Endothelial cell of umbilical vein (primary cell): ENCODE results near the gene ADAP1. TPM values are rescaled to one million over a fixed set of nuclear protein-coding genes. Genes with fewer than 3 reads are reported as not detected.
A peak's percentile ranks its signal among the peaks of the same experiment; 100 is the strongest.

Experiments
- BruUV-seq: library from RNA; stranded (reverse); fragments of 400-500 nt; replicated peaks from 2 replicates; lab custom pipeline; 2021; lab: Mats Ljungman, UMichigan
- CTCF ChIA-PET: fragments of 300-600, 350-600 bp; sonication (Branson Sonifier 250); formaldehyde crosslinking; loops from one replicate; lab custom pipeline; 2021; ENCODE audit warnings: antibody characterized with exemption, inconsistent platforms; lab: Charles Lee
- POLR2A ChIA-PET: fragments of 300-600, 350-600 bp; sonication (Branson Sonifier 250); formaldehyde crosslinking; loops from one replicate; lab custom pipeline; 2021; ENCODE audit warnings: antibody characterized with exemption, inconsistent platforms; lab: Charles Lee
- DNase-seq: peaks from one replicate; pipeline ENCODE4 v3.0.0-alpha.2; 2011; ENCODE audit warnings: low read depth, low spot score
- FAIRE-seq: peaks from 2 replicates; lab custom pipeline; 2011; peaks lifted over from hg19 to GRCh38; lab: Jason Lieb, UNC
- H2AFZ ChIP-seq: 2 replicates; pipeline ENCODE4 v1.6.0; 2012; ENCODE audit warnings: low read depth, low read length, control low read depth, inconsistent platforms
- H3K27ac ChIP-seq: 2 replicates; pipeline ENCODE4 v1.5.1; 2011; ENCODE audit warnings: low read depth, mild to moderate bottlenecking, control low read depth, low read length, moderate library complexity; ENCODE audit not compliant: insufficient read depth
- H3K27me3 ChIP-seq, 2 experiments: 2 replicates each; pipeline versions ENCODE4 v1.6.0 to v1.6.1; 2011; ENCODE audit warnings: low read length in 2 of 2, mixed read lengths in 1 of 2; ENCODE audit not compliant: control insufficient read depth in 2 of 2, insufficient read depth in 2 of 2
- H3K36me3 ChIP-seq, 2 experiments: 2 replicates in 1 of 2; 3 replicates in 1 of 2; pipeline ENCODE4 v1.5.1; 2011; ENCODE audit warnings: low read length in 2 of 2, mild to moderate bottlenecking in 1 of 2, moderate library complexity in 1 of 2; ENCODE audit not compliant: control insufficient read depth in 2 of 2, insufficient read depth in 2 of 2; ENCODE audit errors: extremely low read depth in 1 of 2
- H3K4me1 ChIP-seq: 3 replicates; pipeline ENCODE4 v1.5.1; 2011; ENCODE audit warnings: mild to moderate bottlenecking, low read length; ENCODE audit not compliant: control insufficient read depth, insufficient read depth; ENCODE audit errors: extremely low read depth
- H3K4me2 ChIP-seq: 2 replicates; pipeline ENCODE4 v1.6.1; 2011; ENCODE audit warnings: low read length, control low read depth, mixed read lengths; ENCODE audit not compliant: insufficient read depth
- H3K4me3 ChIP-seq, 3 experiments: fragments of 200-600 bp in 1 of 3; sonication (generic), shearing (Covaris generic) in 1 of 3; replicated peaks in 1 of 3; 2 replicates each; pipeline ENCODE4 v1.5.1; 2011 to 2016; ENCODE audit warnings: control low read depth in 3 of 3, low read length in 3 of 3, mild to moderate bottlenecking in 2 of 3, inconsistent platforms in 1 of 3, low read depth in 1 of 3, moderate library complexity in 1 of 3; ENCODE audit not compliant: insufficient read depth in 1 of 3
- H3K79me2 ChIP-seq: 2 replicates; pipeline ENCODE4 v1.6.0; 2012; ENCODE audit warnings: low read length, inconsistent platforms; ENCODE audit not compliant: control insufficient read depth, insufficient read depth
- H3K9ac ChIP-seq: replicated peaks from 2 replicates; pipeline ENCODE3; 2011; ENCODE audit warnings: low read length, control low read depth; ENCODE audit not compliant: insufficient read depth; ENCODE audit errors: extremely low read depth
- H3K9me1 ChIP-seq: replicated peaks from 3 replicates; pipeline ENCODE4 v1.6.0; 2011; ENCODE audit warnings: mild to moderate bottlenecking, low read length; ENCODE audit not compliant: control insufficient read depth, insufficient read depth; ENCODE audit errors: extremely low read depth
- H3K9me3 ChIP-seq: replicated peaks from 2 replicates; pipeline ENCODE4 v1.5.1; 2012; ENCODE audit warnings: low read length, inconsistent platforms; ENCODE audit not compliant: control insufficient read depth, insufficient read depth
- H4K20me1 ChIP-seq: replicated peaks from 2 replicates; pipeline ENCODE3; 2011; ENCODE audit warnings: mild to moderate bottlenecking, low read length; ENCODE audit not compliant: control insufficient read depth, insufficient read depth; ENCODE audit errors: extremely low read depth
- CTCF ChIP-seq, 2 donors: IDR thresholded peaks; 1 replicate in 1 of 2; 2 replicates in 1 of 2; pipeline ENCODE4 v1.5.1; 2011; ENCODE audit warnings: low read length in 2 of 2, mild to moderate bottlenecking in 2 of 2, moderate library complexity in 2 of 2, control low read depth in 1 of 2, inconsistent platforms in 1 of 2, low read depth in 1 of 2; ENCODE audit not compliant: insufficient read depth in 1 of 2; ENCODE audit errors: extremely low read depth in 1 of 2
- EZH2 ChIP-seq: IDR thresholded peaks from 2 replicates; pipeline ENCODE4 v1.6.1; 2012; ENCODE audit warnings: borderline replicate concordance, low read depth, mild to moderate bottlenecking, moderate library complexity, low read length, inconsistent platforms; ENCODE audit not compliant: severe bottlenecking
- FOS ChIP-seq: IDR thresholded peaks from 2 replicates; pipeline ENCODE4 v1.6.1; 2011; ENCODE audit warnings: mild to moderate bottlenecking, low read length, moderate library complexity, borderline replicate concordance; ENCODE audit not compliant: insufficient read depth
- GATA2 ChIP-seq: IDR thresholded peaks from 2 replicates; pipeline ENCODE4 v1.7.0; 2011; ENCODE audit warnings: low read depth, mild to moderate bottlenecking, moderate library complexity, mixed read lengths, low read length; ENCODE audit not compliant: insufficient read length, insufficient read depth
- JUN ChIP-seq: IDR thresholded peaks from 2 replicates; pipeline ENCODE4 v1.6.1; 2011; ENCODE audit warnings: borderline replicate concordance, low read depth; ENCODE audit not compliant: insufficient read length, insufficient read depth
- MAX ChIP-seq: IDR thresholded peaks from 2 replicates; pipeline ENCODE4 v1.6.1; 2011; ENCODE audit not compliant: insufficient read depth, insufficient read length
- MYC ChIP-seq: IDR thresholded peaks from one replicate; pipeline ENCODE4 v1.6.1; 2011; ENCODE audit warnings: mild to moderate bottlenecking, low read depth, low read length
- POLR2A ChIP-seq: IDR thresholded peaks from 2 replicates; pipeline ENCODE4 v1.6.1; 2012; ENCODE audit warnings: low read depth, mild to moderate bottlenecking, control low read depth, low read length
- POLR2AphosphoS5 ChIP-seq: IDR thresholded peaks from 2 replicates; pipeline ENCODE4 v1.6.1; 2012; ENCODE audit warnings: low read depth, mild to moderate bottlenecking, control low read depth, low read length, moderate library complexity; ENCODE audit not compliant: insufficient read depth
- dilution Hi-C: fragments of 300-500 bp; cut with MboI; formaldehyde crosslinking; loops from one replicate; pipeline ENCODE4 v1.15.0; 2019; ENCODE audit warnings: low sequenced_read_pairs; ENCODE audit not compliant: extremely low pct_ligation_motif_present
- intact Hi-C: fragments of 100-400 bp; cut with micrococcal nuclease; formaldehyde crosslinking; loops from one replicate; pipeline ENCODE4 v1.10.0; 2022
- polyA plus RNA-seq, 4 experiments: library from polyadenylated mRNA; depleted of rRNA in 3 of 4; stranded (reverse) in 3 of 4; unstranded in 1 of 4; fragments of >200 nt; gene quantifications; 2 replicates each; pipeline versions ENCODE4 v1.2.1 to v1.2.3, GENCODE V29; 2011 to 2012; ENCODE audit warnings: missing spikeins in 1 of 4
- total RNA-seq: library from RNA; stranded (reverse); gene quantifications from 2 replicates; pipeline ENCODE4 v1.2.3, GENCODE V29; 2021

ADAP1 gene
- total and polyA plus RNA-seq, 2 donors (not counting 3 experiments of a cell fraction or from before 2014, with no cell fraction given) = 0.49 to 0.58 TPM

- Histone ChIP-seq H3K4me1 (peaks cover 2% of the 10 kb centered on the region), H3K9ac (no peak overlapping the region), H3K27me3 (no peaks in the 10 kb centered on the region), H3K27ac (no peak overlapping the region), H3K9me1 (no peaks in the 10 kb centered on the region), H2AFZ (peak overlapping the region; percentile 42), H3K36me3 (no peaks in the 10 kb centered on the region), H3K79me2 (no peaks in the 10 kb centered on the region), H3K4me2 (no peak overlapping the region), H4K20me1 (no peaks in the 10 kb centered on the region), H3K9me3 (no peaks in the 10 kb centered on the region), H3K4me3 (no peak overlapping the region)
- no TSS peak for BruUV-seq
- dilution Hi-C loops = no loop called here
- DNase-seq (no peak), FAIRE-seq (no peak)
- intact Hi-C loops = no loop called here
- ChIA-PET POLR2A (no interaction called here), CTCF (interaction anchor here (0.6 to 2.3 kb wide), 7 partner anchors 10 to 189 kb away, joined by 3 to 21 read pairs (median 4); partner anchors contain the start of genes COX19 and GPR146)
- TF ChIP-seq MYC (no peak), CTCF (IDR thresholded peaks at IDR 0.05; ENCODE audit: extremely low read depth in 1 of 2, insufficient read depth in 1 of 2, low read depth in 1 of 2, low read length in 2 of 2) (no peak), POLR2AphosphoS5 (no peak), POLR2A (no peak), EZH2 (no peak), FOS (no peak), JUN (no peak), MAX (no peak), GATA2 (no peak)
These were observed 34.0 kb upstream of the ADAP1 start for GRCh38 chr7:988426-988911.
